ENCODE measurements around the gene MAP7. TPM values are rescaled to one million over a fixed set of nuclear protein-coding genes. Genes with fewer than 3 reads are reported as not detected.
"Not testable (repeated sequence)": the region's sequence is repeated elsewhere in the genome, so short reads cannot be mapped to it uniquely, and the experiment has no call there.

MAP7 gene
- total RNA-seq, 2 experiments from 2014 or later: not detected

DNA sequence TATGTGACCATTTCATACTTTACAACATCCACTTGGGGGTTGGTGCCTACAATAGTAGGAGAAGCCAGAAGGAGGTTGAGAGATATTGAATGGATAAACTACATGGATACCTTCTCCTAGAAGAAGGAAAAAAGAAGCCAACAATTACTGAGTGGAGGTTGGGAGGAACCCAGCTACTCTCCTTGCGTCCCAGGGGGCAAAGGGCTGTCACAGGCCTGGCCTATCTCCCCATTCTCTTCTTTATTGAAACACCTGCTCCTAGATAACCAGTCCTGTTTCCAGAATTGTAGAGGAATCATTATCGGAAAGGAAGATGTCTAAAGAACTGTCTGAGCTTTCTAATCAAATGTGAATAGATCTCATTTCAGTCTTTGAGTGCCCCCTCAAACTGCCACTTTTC is 115.1 kb downstream of the MAP7 start:
- H3K4me2 ChIP-seq (ENCODE audit: low read length): no peak overlapping the region
- no peaks in the 10 kb centered on the region for H3K9me2 ChIP-seq (ENCODE audit: insufficient read depth, low read length)
- BruUV-seq (replicated peaks): no TSS peak
- intact Hi-C loops (cut with micrococcal nuclease; ENCODE audit: unreplicated experiment): no loop called here
- POLR2A ChIA-PET: no interaction called here
- H4K20me1 ChIP-seq (ENCODE audit: insufficient read depth, low read length): no peaks in the 10 kb centered on the region
- H3K4me3 ChIP-seq (ENCODE audit: low read depth, low read length, poor library complexity, severe bottlenecking): no peak overlapping the region
- H3K9me3 ChIP-seq (ENCODE audit: low read length): no peaks in the 10 kb centered on the region
- H3K27ac ChIP-seq (ENCODE audit: low read depth, low read length, poor library complexity, severe bottlenecking): no peak overlapping the region
- H3K4me1 ChIP-seq (ENCODE audit: insufficient read depth, low read length, poor library complexity, severe bottlenecking): no peaks in the 10 kb centered on the region
- H2AFZ ChIP-seq (ENCODE audit: low read length): no peak overlapping the region
- no peak for DNase-seq (ENCODE audit: low spot score)
- TF ChIP-seq, protein P1, sequence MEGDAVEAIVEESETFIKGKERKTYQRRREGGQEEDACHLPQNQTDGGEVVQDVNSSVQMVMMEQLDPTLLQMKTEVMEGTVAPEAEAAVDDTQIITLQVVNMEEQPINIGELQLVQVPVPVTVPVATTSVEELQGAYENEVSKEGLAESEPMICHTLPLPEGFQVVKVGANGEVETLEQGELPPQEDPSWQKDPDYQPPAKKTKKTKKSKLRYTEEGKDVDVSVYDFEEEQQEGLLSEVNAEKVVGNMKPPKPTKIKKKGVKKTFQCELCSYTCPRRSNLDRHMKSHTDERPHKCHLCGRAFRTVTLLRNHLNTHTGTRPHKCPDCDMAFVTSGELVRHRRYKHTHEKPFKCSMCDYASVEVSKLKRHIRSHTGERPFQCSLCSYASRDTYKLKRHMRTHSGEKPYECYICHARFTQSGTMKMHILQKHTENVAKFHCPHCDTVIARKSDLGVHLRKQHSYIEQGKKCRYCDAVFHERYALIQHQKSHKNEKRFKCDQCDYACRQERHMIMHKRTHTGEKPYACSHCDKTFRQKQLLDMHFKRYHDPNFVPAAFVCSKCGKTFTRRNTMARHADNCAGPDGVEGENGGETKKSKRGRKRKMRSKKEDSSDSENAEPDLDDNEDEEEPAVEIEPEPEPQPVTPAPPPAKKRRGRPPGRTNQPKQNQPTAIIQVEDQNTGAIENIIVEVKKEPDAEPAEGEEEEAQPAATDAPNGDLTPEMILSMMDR (conservative IDR thresholded peaks at IDR 0.05; ENCODE audit: low read length): no peak
- no peak for TF ChIP-seq EZH2phosphoT487 (IDR thresholded peaks at IDR 0.05; ENCODE audit: borderline replicate concordance, low read depth, low read length)
- CTCF ChIA-PET (ENCODE audit: unreplicated experiment): no interaction called here
- no peaks in the 10 kb centered on the region for H3K36me3 ChIP-seq (ENCODE audit: insufficient read depth, low read length)
- no peaks in the 10 kb centered on the region for H3K79me2 ChIP-seq (ENCODE audit: insufficient read depth, low read depth, low read length)

DNA sequence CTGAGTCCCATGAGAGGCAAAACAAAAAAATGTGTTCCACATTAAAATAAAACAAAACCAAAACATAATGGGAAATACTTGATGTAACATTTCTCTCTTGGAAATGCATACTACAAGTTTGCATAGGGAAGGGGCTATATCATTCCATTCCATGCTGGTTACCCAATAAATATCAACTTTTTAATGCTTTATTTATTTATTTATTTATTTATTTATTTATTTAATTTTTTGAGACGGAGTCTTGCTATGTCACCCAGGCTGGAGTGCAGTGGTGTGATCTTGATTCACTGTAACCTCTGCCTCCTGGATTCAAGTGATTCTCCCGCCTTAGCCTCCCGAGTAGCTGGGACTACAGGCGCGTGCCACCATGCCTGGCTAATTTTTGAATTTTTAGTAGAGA is 118.9 kb downstream of the MAP7 start:
- H4K20me1 ChIP-seq (ENCODE audit: insufficient read depth, low read length); DNase-seq (ENCODE audit: low spot score); H3K4me3 ChIP-seq (ENCODE audit: low read depth, low read length, poor library complexity, severe bottlenecking); H3K9me2 ChIP-seq (ENCODE audit: insufficient read depth, low read length); H3K36me3 ChIP-seq (ENCODE audit: insufficient read depth, low read length); CTCF ChIA-PET (ENCODE audit: unreplicated experiment); H3K4me1 ChIP-seq (ENCODE audit: insufficient read depth, low read length, poor library complexity, severe bottlenecking); H2AFZ ChIP-seq (ENCODE audit: low read length); H3K9me3 ChIP-seq (ENCODE audit: low read length); POLR2A ChIA-PET; H3K27ac ChIP-seq (ENCODE audit: low read depth, low read length, poor library complexity, severe bottlenecking); H3K79me2 ChIP-seq (ENCODE audit: insufficient read depth, low read depth, low read length); H3K4me2 ChIP-seq (ENCODE audit: low read length); BruUV-seq (replicated peaks); intact Hi-C loops (cut with micrococcal nuclease; ENCODE audit: unreplicated experiment): not testable (repeated sequence)

DNA sequence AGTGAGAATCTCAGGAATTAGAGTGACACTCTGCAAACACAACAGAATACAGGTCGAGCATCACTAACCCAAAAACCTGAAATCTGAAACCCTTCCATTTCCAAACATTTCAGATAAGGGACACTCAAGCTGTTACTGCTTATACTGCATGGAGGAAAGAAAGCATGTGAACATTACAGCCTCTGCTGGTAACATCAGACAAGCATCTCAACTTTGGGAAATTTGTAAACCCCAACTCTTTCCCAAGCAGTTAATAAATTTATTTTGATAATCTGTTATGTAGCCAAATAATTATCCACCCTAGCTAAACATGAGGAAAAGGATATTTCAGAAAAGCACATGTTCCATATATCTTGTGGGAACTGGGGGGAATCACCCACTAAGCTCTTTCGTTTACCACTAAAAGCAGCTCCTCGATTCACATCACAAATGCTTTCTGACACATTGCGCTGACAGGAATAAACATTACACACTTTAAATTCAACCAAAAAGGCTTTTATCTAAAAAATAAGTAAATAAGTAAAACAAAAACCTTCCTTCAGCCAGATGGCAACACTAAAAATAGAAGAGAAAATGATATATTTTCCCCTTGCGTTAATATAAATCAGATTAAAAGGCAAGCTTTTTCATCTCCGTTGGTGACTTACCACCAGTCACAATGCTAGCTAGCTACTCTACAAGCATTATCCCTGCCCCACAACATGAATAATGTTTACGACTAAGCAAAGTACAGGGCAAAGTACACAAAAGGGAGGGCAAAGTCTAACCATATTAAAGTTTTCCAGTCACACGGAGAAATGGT is 120.8 kb downstream of the MAP7 start:
- BruUV-seq (replicated peaks): no TSS peak
- H3K9me3 ChIP-seq (ENCODE audit: low read length): no peaks in the 10 kb centered on the region
- H3K27ac ChIP-seq (ENCODE audit: low read depth, low read length, poor library complexity, severe bottlenecking): no peak overlapping the region
- no peak for DNase-seq (ENCODE audit: low spot score)
- POLR2A ChIA-PET: no interaction called here
- H3K9me2 ChIP-seq (ENCODE audit: insufficient read depth, low read length): no peaks in the 10 kb centered on the region
- no peaks in the 10 kb centered on the region for H3K79me2 ChIP-seq (ENCODE audit: insufficient read depth, low read depth, low read length)
- no peak overlapping the region for H3K4me3 ChIP-seq (ENCODE audit: low read depth, low read length, poor library complexity, severe bottlenecking)
- H3K36me3 ChIP-seq (ENCODE audit: insufficient read depth, low read length): no peaks in the 10 kb centered on the region
- H4K20me1 ChIP-seq (ENCODE audit: insufficient read depth, low read length): no peaks in the 10 kb centered on the region
- CTCF ChIA-PET (ENCODE audit: unreplicated experiment): no interaction called here
- no peak for TF ChIP-seq EZH2phosphoT487 (IDR thresholded peaks at IDR 0.05; ENCODE audit: borderline replicate concordance, low read depth, low read length)
- TF ChIP-seq, protein P1 (conservative IDR thresholded peaks at IDR 0.05; ENCODE audit: low read length): no peak
- H2AFZ ChIP-seq (ENCODE audit: low read length): no peak overlapping the region
- no peaks in the 10 kb centered on the region for H3K4me1 ChIP-seq (ENCODE audit: insufficient read depth, low read length, poor library complexity, severe bottlenecking)
- intact Hi-C loops (cut with micrococcal nuclease; ENCODE audit: unreplicated experiment): no loop called here
- no peak overlapping the region for H3K4me2 ChIP-seq (ENCODE audit: low read length)
